Dendritic cell treated with granulocyte-macrophage colony-stimulating factor and Interleukin-4, amounts not matched to agents 40 ng/mL and 50 ng/mL, for 4 days (primary cell): Measurements from ENCODE around the gene PTPRD.
"Not testable (repeated sequence)": the region's sequence is repeated elsewhere in the genome, so short reads cannot be mapped to it uniquely, and the experiment has no call there.

Source experiments
- H3K27ac Mint-ChIP-seq: one replicate; pipeline ENCODE4 v1.8.0; 2022; ENCODE audit warnings: mild to moderate bottlenecking, mixed read lengths
- H3K27me3 Mint-ChIP-seq: one replicate; pipeline ENCODE4 v1.8.0; 2022; ENCODE audit warnings: mild to moderate bottlenecking, mixed read lengths
- H3K36me3 Mint-ChIP-seq: one replicate; pipeline ENCODE4 v1.8.0; 2022; ENCODE audit warnings: low read depth, mixed read lengths
- H3K4me1 Mint-ChIP-seq: one replicate; pipeline ENCODE4 v1.8.0; 2022; ENCODE audit warnings: low read depth, mixed read lengths
- H3K4me3 Mint-ChIP-seq: one replicate; pipeline ENCODE4 v1.8.0; 2022; ENCODE audit warnings: mild to moderate bottlenecking, moderate library complexity, mixed read lengths
- H3K9me3 Mint-ChIP-seq: one replicate; pipeline ENCODE4 v1.8.0; 2022; ENCODE audit warnings: mixed read lengths
- intact Hi-C: fragments of 100-400 bp; cut with micrococcal nuclease; formaldehyde crosslinking; loops from one replicate; pipeline ENCODE4 v1.15.0; 2022

PTPRD gene

GRCh38 chr9:9099646-9100045 is 1513.2 kb downstream of the PTPRD start:
- intact Hi-C loops: no loop called here
- Mint-ChIP-seq H3K27ac (no peak overlapping the region), H3K4me1 (no peaks in the 10 kb centered on the region), H3K27me3 (no peaks in the 10 kb centered on the region), H3K9me3 (peaks cover 1% of the 10 kb centered on the region), H3K36me3 (no peaks in the 10 kb centered on the region), H3K4me3 (no peak overlapping the region)

GRCh38 chr9:9097254-9097653 is 1515.5 kb downstream of the PTPRD start:
- intact Hi-C loops, H3K4me1 Mint-ChIP-seq, H3K4me3 Mint-ChIP-seq, H3K36me3 Mint-ChIP-seq, H3K27me3 Mint-ChIP-seq, H3K27ac Mint-ChIP-seq: not testable (repeated sequence)
- H3K9me3 Mint-ChIP-seq: peaks cover 13% of the 10 kb centered on the region

DNA sequence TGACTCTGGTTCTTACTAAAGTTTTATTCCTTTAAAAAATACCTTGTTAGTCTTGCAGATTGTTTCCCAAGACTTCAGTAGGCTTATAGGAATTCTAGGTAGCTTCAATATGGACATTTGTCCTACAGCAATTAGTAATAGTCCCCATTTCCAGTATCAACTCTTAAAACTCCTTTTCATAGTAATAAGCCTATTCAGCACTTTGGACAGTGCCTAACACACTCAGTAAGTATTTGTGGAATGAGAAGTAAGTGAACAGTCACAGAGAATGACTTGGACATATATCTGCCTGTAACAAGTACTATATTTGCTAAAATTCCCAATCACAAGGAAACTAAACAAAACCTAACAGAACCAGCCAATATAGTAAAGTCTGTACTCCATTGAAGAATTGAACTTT is 1521.4 kb downstream of the PTPRD start:
- Mint-ChIP-seq H3K27me3 (no peaks in the 10 kb centered on the region), H3K4me3 (no peak overlapping the region), H3K27ac (no peak overlapping the region), H3K9me3 (peaks cover 21% of the 10 kb centered on the region), H3K36me3 (no peaks in the 10 kb centered on the region), H3K4me1 (no peaks in the 10 kb centered on the region)
- intact Hi-C loops: no loop called here

- Mint-ChIP-seq H3K36me3 (no peaks in the 10 kb centered on the region), H3K4me1 (no peaks in the 10 kb centered on the region), H3K9me3 (peaks cover 45% of the 10 kb centered on the region), H3K27me3 (no peaks in the 10 kb centered on the region), H3K27ac (no peak overlapping the region), H3K4me3 (no peak overlapping the region)
- intact Hi-C loops: no loop called here
Observed at GRCh38 chr9:9079473-9079872, 1533.3 kb downstream of the PTPRD start.

DNA sequence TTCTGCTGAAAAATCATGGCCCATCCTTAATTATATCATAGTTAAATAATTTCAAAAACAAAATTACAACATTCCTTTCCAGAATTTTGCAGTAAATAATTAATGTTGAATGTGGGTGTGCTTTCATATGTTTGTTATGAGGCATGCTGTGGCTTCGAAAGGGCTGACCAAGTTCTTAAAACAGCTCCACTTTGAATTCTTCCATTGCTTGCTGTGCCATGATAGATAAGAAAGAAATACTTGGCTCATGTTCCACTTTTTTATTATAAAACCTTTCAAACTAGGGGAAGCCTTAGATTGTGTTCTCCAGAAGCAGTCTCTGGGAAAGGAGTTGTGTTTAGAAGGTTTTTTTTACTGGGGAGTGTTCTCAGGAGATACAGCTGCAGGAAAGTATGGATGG is 1534.5 kb downstream of the PTPRD start:
- intact Hi-C loops: no loop called here
- no peak overlapping the region for H3K4me3 Mint-ChIP-seq
- no peaks in the 10 kb centered on the region for H3K27me3 Mint-ChIP-seq
- no peaks in the 10 kb centered on the region for H3K36me3 Mint-ChIP-seq
- H3K4me1 Mint-ChIP-seq: no peaks in the 10 kb centered on the region
- H3K9me3 Mint-ChIP-seq: peaks cover 45% of the 10 kb centered on the region
- no peak overlapping the region for H3K27ac Mint-ChIP-seq

DNA sequence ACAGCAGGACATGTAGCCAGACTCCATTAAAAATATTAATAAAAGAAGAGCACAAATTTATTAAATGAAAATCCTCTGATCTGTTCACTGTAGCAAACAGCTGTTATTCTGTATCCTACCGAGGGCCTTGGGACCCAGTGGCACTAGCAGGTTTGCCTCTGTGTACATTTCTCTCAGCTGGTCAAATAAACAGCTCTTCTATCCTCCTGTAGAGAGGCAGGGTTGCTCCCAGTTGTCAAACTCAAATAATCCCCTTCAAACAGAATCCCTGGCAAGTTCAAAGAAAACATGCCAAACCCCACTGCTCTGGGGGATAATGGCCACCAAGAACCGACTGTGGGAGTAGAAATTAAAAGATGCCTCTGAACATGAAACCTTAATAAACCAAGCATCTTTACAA is 1551.2 kb downstream of the PTPRD start:
- Mint-ChIP-seq H3K9me3 (peaks cover 15% of the 10 kb centered on the region), H3K27ac (no peak overlapping the region)
- intact Hi-C loops: no loop called here

GRCh38 chr9:9054354-9054992 is 1558.3 kb downstream of the PTPRD start:
- Mint-ChIP-seq H3K4me3 (no peak overlapping the region), H3K27ac (no peak overlapping the region), H3K4me1 (no peaks in the 10 kb centered on the region), H3K27me3 (no peaks in the 10 kb centered on the region), H3K9me3 (peaks cover 9% of the 10 kb centered on the region), H3K36me3 (no peaks in the 10 kb centered on the region)
- intact Hi-C loops: no loop called here

More for the DNA sequence above, 1551.2 kb downstream of the PTPRD start:
- no peak overlapping the region for H3K4me3 Mint-ChIP-seq
- no peaks in the 10 kb centered on the region for H3K27me3 Mint-ChIP-seq
- no peaks in the 10 kb centered on the region for H3K4me1 Mint-ChIP-seq
- no peaks in the 10 kb centered on the region for H3K36me3 Mint-ChIP-seq

DNA sequence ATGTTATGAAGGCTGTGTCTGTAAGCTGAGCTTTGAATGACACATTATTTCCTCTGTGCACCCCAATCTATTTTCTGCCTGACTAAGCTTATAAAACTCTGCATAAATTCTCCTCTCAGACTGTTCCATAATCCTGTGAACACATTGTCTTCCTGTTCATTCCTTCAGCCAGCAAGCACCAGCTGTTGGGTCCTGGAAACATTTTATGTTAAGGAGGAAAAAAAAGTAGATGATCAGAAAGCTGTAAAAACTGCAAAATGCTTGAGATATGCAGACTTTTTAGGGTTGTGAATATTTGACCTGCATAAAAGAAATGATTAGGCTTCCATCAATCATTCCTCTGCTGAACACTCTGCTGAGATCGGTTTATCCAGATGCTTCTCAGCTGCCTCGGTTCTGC is 1567.2 kb downstream of the PTPRD start:
- H3K27me3 Mint-ChIP-seq: no peaks in the 10 kb centered on the region
- no peaks in the 10 kb centered on the region for H3K36me3 Mint-ChIP-seq
- intact Hi-C loops: no loop called here
- H3K4me1 Mint-ChIP-seq: no peaks in the 10 kb centered on the region
- H3K27ac Mint-ChIP-seq: no peak overlapping the region
- H3K4me3 Mint-ChIP-seq: no peak overlapping the region
- no peaks in the 10 kb centered on the region for H3K9me3 Mint-ChIP-seq

GRCh38 chr9:9045072-9045471 is 1567.7 kb downstream of the PTPRD start:
- Mint-ChIP-seq H3K4me1 (no peaks in the 10 kb centered on the region), H3K36me3 (no peaks in the 10 kb centered on the region), H3K27me3 (no peaks in the 10 kb centered on the region), H3K27ac (no peak overlapping the region), H3K4me3 (no peak overlapping the region), H3K9me3 (no peaks in the 10 kb centered on the region)
- intact Hi-C loops: no loop called here

- intact Hi-C loops, H3K36me3 Mint-ChIP-seq, H3K9me3 Mint-ChIP-seq, H3K4me3 Mint-ChIP-seq, H3K4me1 Mint-ChIP-seq, H3K27ac Mint-ChIP-seq, H3K27me3 Mint-ChIP-seq: not testable (repeated sequence)
Observed at GRCh38 chr9:9043788-9044187, 1569.0 kb downstream of the PTPRD start.

GRCh38 chr9:9041756-9042155 is 1571.0 kb downstream of the PTPRD start:
- Mint-ChIP-seq H3K36me3 (no peaks in the 10 kb centered on the region), H3K4me3 (no peak overlapping the region), H3K9me3 (no peaks in the 10 kb centered on the region), H3K4me1 (no peaks in the 10 kb centered on the region), H3K27me3 (no peaks in the 10 kb centered on the region), H3K27ac (no peak overlapping the region)
- intact Hi-C loops: no loop called here

- no peaks in the 10 kb centered on the region for H3K4me1 Mint-ChIP-seq
- intact Hi-C loops: no loop called here
- H3K27me3 Mint-ChIP-seq: no peaks in the 10 kb centered on the region
- no peak overlapping the region for H3K4me3 Mint-ChIP-seq
- H3K27ac Mint-ChIP-seq: no peak overlapping the region
- H3K9me3 Mint-ChIP-seq: peaks cover 6% of the 10 kb centered on the region
- H3K36me3 Mint-ChIP-seq: no peaks in the 10 kb centered on the region
Observed at GRCh38 chr9:9033022-9033421, 1579.8 kb downstream of the PTPRD start.

- Mint-ChIP-seq H3K27ac (no peak overlapping the region), H3K27me3 (no peaks in the 10 kb centered on the region), H3K4me1 (no peaks in the 10 kb centered on the region), H3K9me3 (no peaks in the 10 kb centered on the region), H3K4me3 (no peak overlapping the region), H3K36me3 (no peaks in the 10 kb centered on the region)
- intact Hi-C loops: no loop called here
Observed at GRCh38 chr9:9016597-9016996, 1596.2 kb downstream of the PTPRD start.

DNA sequence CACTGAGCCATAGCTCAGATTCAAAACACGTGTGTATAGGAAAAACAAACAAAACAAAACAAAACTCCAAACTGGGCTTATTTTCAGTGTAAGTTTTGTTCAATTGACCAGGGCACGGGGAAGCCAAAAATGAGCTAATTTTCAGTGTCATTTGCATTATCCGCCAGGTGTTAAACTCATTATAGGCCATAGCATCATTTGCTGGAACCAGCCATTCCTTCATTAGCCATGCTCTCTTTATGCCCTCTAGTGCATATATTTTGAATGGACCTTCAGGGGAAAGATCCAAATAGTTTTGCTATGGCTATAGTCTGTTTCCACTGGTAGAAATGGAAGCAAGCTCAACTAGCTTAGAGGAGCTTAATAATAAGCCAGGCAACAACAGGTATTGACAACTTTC is 1608.0 kb downstream of the PTPRD start:
- Mint-ChIP-seq H3K36me3 (no peaks in the 10 kb centered on the region), H3K27ac (no peak overlapping the region), H3K9me3 (no peaks in the 10 kb centered on the region), H3K27me3 (no peaks in the 10 kb centered on the region), H3K4me1 (no peaks in the 10 kb centered on the region), H3K4me3 (no peak overlapping the region)
- intact Hi-C loops: no loop called here

DNA sequence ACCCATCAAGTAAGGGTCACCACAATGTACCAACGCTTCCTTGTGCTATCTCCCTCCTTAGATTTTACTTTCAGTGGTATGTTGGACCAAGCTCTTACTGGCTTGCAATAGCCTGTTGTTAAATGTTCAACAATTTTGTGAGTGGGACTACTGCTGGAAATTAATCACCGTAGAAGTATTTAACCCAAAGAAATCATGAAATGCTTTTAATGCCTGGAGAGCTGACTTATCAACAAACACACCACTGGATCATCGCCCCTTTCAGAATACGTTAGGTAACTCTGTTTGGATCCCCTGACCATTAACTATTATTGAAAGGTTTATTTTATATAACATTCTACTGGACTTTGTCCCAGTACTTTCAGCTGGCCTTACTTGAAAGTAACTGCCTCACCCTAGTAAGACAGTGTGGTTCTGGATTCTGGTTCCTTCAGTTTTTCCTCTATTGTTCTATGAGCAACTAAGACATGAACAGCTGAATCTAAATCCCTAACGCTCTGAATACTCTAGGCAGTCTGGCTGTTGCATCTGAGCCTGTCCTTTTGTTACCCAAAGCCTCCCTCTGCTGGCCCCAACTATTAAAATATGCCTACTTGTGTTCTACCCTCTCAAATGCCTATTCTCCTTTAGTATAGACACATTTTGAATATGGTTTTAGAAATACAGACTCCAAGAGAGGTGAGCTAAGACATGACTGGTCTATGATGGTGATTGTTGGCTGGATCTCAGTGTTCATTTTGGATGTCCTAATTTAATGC is 1609.8 kb downstream of the PTPRD start:
- no peaks in the 10 kb centered on the region for H3K27me3 Mint-ChIP-seq
- H3K4me1 Mint-ChIP-seq: no peaks in the 10 kb centered on the region
- H3K4me3 Mint-ChIP-seq: no peak overlapping the region
- H3K36me3 Mint-ChIP-seq: no peaks in the 10 kb centered on the region
- no peak overlapping the region for H3K27ac Mint-ChIP-seq
- H3K9me3 Mint-ChIP-seq: no peaks in the 10 kb centered on the region
- intact Hi-C loops: no loop called here
